DMS 273 (cell line): Measurements from ENCODE around the gene CCDC92.
"Not testable (repeated sequence)": the region's sequence is repeated elsewhere in the genome, so short reads cannot be mapped to it uniquely, and the experiment has no call there.

ENCODE experiments used
- DNase-seq: peaks from one replicate; lab custom pipeline; 2025; ENCODE audit not compliant: unreplicated experiment; lab: John Stamatoyannopoulos, UW

The CCDC92 gene

DNA sequence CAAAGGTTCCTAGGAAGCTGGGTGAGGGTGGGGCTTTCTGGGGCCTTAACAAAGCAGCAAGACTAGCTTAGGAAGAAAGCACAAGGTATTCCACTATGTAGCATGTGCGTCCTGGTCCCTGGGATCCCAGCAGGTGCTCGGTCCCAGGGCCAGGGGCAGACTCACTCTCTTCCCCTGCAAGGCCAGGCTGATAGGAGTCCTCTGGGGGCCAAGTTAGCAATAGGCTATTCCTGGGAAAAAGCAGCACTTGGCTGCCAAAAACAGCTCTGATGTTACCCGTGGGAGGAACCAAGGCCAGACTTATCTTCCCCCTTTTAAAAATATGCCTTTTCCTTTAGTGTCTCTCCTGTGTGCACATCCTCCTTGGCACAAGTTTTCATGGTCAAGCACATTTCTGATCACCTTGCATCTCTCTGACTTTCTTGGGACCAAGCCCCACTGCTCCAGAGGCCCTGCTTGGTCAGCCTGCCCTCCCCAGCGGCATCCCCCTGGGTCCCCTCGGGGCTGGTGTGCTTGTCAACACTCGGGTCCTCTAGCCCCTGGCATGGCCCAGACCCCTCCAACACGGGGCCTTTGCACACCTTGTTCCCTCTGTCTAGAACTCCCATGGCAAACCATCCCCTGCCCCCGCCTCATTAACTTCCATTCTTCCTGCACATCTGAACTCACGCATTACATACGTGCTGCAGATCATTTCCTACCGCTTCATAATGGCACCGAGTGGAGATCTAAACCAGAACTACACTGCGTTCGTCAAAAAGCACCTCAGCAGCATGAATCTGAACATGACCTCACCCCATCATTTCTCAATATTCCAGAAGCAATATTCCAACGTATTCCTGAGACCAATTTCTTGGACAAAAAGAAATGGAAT lies 21.9 kb downstream of the CCDC92 start:
- DNase-seq = no peak

DNA sequence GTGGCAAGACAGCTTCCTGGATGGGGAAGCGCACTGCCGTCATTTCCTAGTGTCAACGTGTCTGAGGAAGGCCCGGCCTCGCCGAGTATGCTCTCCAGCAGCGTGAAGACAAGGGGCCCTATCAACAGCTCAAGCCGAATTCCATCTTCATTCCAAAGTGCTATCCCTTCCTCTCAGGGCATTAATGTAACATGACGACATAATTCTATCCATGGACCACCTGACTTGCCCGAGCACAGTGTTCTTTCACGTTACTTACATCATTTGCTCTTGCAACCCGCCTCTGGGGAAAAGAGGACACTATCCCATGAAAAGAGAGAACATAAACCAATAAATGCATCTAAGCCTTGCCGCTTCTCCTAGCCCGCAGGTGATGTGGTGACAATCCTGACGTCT lies 22.9 kb downstream of the CCDC92 start:
- no peak for DNase-seq

DNA sequence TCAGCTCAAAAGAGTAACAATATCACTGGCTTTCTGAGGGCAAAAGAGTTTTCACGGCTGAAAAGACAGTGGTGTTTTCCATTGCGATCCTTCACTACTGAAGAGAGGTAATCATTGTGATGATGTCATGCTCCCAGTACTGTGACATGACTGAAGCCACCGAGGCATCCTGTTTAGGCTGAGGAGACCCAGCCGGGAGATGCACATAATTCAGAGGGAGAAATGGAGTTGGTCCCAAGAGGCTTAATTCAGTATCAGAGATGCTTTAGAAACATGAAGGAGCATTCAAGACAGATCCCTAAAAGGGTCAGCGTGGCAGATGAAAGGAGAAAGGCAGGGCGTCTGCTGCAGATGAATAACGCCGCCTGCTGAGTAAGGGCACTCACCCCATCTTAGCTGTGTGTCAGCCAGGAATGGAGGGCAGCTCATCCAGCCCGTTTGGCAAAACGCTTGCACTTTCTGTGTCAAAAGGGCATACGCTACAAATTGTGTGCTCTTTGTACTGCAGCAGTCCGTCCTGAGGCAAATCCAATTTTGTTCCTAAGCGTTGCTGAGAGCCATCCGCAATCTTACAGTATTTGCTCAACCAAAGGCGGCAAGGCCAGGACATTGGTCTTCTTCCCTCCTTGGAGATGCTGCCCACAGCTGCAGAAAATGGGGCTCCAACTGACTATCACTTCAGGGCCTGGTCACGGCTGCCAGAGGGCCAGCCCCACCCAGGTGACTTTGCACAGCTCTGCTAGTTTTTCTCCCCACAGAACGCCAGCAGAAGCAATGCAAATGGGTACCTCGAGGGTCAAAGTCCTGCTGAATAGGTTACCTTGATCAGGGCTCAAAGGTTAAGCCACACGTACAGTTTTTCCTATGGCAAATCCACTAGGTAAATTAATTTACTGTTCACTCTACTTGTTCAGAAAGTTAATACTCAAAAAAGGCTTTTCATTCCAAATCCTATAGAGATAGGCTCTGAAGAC lies 23.5 kb downstream of the CCDC92 start:
- peak; percentile 56 for DNase-seq

DNA sequence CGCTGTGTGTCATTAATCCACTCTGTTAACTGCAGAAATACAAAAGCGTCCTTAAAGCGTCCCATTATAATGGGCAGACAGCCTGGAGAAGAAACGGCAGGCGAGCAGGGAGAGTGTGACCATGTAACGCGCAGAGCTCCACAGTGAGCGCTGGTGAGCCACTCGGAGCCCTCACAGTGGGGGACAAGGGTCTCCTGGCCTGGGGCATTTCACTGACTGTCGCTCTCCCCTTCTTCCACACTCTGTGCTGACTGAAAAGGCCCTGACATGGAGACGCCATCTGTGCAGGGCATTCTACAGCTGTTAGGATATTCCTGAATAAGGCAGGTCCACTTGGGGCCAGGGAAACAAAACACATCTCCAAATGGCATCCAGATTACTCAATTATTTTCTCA lies 24.2 kb downstream of the CCDC92 start:
- peak; percentile 66 for DNase-seq

DNA sequence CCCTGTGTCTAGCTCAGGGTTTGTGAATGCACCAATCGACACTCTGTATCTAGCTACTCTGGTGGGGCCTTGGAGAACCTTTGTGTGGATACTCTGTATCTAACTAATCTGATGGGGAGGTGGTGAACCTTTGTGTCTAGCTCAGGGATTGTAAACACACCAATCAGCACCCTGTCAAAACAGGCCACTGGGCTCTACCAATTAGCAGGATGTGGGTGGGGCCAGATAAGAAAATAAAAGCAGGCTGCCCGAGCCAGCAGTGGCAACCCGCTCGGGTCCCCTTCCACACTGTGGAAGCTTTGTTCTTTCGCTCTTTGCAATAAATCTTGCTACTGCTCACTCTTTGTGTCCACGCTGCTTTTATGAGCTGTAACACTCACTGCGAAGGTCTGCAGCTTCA lies 25.1 kb downstream of the CCDC92 start:
- not testable (repeated sequence) for DNase-seq

DNA sequence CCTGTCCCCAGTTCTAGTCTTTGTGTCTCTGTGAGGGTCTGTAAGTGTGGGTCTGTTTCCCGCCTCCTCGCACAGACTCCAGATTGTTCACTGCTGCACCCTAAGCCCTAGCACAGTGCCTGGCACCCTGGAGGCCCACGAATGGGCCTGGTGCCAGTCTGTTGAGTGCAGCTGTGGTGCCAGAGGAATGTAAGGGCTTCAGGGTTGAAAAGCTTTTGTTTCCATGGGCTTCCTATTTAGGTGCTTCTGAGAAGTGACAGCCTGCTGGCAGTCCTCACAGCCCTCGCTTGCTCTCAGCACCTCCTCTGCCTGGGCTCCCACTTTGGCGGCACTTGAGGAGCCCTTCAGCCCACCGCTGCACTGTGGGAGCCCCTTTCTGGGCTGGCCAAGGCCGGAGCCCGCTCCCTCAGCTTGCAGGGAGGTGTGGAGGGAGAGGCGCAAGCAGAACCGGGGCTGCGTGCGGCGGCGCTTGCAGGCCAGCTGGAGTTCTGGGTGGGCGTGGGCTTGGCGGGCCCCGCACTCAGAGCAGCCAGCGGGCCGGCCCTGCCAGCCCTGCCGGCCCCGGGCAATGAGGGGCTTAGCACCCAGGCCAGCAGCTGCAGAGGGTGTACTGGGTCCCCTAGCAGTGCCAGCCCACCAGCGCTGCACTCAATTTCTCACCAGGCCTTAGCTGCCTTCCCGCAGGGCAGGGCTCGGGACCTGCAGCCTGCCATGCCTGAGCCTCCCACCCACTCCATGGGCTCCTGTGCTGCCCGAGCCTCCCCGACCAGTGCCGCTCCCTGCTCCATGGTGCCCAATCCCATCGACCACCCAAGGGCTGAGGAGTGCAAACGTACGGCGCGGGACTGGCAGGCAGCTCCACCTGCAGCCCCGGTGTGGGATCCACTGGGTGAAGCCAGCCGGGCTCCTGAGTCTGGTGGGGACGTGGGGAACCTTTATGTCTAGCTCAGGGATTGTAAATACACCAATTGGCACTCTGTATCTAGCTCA lies 25.8 kb downstream of the CCDC92 start:
- DNase-seq = not testable (repeated sequence)

DNA sequence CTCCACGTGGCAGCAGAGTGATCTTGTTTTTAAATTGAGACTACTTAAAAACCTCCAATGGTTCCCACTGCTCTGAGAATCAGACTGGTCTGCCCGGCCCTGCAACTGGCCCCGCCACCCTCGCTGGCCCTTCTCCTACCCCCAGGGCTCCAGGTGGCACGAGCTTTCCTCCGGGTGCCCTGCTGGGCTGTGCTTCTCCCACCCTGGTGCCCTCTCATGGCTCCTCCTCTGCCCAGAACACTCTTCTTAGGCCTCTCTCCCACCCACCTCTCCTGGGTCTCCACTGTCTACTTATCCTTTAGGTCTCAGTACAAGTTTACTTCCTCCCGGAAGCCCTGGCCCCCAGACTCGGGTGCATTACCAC lies 26.5 kb downstream of the CCDC92 start:
- DNase-seq = no peak

DNA sequence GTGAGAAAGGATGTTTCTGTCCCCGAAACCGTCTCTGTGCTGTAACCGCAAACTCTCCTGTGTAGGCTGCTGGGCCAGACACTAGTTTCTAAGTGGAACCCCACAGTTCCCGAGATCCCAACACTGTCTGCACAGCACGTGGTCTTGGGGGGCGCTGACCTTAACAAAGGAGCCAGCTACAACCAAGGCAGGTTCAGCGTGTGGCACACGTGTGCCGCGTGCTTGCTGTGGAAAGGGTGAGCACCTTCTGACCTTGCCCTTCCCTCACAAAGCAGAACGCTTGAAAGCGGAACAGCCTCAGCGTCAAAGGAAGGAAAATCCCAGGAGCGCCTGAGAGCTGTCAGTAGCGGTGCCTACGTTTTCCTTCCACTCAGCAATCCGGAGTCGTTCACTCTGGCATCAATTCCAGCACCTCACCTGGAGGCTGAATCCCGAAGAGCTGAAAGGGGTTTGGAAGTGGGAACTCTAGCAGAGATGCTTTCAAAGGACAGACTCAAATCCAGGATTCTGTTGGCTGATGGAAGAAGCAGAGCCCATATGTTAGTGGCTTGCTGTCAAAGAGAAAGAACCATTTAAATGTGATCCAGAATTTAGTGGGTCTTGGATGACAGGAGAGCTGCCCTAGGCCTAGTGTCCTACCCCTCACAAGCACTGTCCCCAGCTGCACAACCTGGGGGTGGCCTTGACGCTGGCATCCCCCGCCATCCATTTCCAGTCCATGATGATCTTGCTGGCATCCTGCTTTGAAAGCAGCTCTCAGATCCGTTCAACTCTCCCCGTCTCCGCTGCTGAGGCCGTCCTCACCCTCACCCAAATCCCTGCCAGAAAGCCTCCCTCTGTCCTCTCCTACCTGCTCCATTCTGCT lies 27.1 kb downstream of the CCDC92 start:
- DNase-seq = no peak

DNA sequence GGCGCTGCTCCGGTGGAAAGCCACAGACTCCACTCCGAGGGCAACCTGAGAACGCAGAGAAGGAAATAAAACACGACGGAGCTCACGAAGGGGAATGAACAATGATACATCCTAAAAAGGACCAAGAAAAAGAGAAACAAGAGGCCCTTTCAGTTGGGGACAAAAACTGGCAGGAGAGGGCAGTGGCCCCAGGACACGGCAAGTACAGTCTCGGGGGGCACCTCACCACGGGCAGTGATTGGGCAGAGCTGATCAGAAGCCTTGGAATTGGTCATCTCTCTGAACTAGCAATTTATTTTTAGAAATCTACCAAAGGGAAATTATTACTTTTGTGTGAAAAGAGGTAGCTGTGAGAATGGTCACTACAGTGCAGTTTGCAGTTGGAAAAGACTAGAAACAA lies 27.9 kb downstream of the CCDC92 start:
- DNase-seq = no peak

DNA sequence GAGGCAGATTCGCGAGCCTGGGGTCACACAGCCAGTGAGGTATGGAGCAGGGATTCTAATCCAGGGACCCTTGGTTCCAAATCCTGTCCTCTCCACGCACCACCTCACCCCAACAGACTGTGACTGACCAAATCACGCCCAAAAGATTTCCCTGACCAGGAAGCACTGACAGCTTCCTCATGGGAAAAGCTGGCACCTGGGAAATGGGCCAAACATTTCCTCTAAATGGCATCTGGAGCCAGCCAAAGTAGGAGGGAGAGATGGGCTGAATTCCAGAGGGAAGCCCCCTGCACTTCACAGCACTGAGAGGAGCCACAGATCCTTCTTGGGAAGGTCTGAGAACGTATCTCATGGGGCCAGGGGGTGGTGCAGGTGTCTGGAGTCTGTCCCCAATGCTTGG lies 28.8 kb downstream of the CCDC92 start:
- DNase-seq = peak; percentile 45

DNA sequence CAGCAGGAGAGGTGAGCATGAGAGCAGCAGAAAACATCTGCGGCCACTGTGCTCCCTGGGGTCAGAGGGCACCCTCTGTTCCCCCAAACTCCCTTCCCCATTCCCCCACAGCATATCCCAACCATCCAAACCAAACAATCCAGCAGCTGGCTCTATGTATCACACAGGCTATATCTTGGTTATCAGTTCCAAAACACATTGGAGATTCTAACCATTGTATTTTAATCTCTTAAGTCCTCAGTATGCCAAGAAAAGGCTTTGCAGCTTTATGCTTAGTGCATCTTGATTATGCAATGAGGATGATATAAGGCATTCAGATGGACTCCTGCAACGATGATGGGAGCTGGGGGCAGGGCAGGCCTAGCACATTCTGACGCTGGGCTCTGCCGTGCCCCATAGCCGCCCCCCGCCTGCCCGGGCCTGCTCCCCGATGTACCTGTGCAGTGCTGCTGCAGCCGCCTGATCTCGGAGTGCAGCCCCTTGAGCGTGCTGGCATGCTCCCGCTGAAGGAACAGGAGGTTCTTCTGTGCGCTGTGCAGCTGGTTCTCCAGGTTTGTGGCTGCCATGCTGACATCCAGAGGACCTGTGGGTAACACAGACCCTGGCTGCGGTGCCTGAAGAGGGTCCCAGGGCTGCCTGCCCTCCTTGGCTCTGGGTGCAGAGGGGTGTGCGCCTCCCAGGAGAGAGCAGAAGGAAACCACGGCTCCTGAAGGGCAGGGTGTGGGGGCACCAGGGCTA lies 29.6 kb downstream of the CCDC92 start:
- no peak for DNase-seq

DNA sequence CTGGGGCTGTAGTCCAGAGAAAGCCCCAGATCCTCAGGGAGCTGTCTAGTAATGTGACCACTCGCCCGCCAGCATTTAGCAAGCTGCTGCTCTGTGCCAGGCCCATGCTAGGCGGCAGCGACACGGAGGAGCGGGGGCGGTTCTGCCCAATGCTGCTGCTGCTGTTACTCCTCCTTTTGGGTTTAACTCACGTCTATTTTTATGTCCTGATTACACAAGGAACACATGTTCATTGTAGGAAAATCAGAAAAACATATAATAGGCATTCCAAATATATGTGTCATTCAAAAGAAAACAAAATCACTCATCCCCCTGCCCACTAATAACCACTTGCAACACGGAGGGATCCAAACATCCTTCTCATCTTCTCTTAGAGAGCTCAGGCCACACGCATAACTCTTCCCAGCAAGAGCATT lies 30.4 kb downstream of the CCDC92 start:
- DNase-seq = no peak

DNA sequence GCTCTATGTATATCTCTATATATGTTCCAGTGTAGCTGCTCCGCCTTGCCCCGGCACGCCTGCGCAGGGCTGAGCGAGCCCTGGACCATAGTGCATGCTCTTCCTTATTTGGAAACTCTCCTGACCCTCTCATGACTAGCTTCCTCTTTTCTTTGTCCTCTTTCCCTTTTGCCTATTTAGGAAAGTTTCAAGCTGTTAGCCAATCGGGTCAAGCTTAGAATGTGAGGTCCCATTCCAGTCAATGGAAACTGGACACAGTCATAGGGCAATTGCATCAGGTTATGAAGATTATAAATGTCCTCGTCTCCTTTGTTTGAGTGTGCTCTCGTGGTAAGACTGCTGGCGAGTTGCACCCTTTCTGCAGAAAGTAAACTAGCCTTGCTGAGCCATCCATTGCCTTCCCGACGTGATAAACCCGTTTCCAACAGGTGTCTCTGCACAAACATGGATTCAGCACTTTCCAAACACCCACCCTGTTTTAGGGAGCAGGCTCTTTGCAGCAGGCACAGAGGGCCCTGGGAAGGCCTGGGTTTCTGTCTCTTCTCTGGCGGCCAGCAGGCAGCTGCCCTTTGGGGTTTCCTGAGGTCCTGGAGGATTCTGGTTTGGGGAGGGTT lies 30.9 kb downstream of the CCDC92 start:
- DNase-seq = no peak

DNA sequence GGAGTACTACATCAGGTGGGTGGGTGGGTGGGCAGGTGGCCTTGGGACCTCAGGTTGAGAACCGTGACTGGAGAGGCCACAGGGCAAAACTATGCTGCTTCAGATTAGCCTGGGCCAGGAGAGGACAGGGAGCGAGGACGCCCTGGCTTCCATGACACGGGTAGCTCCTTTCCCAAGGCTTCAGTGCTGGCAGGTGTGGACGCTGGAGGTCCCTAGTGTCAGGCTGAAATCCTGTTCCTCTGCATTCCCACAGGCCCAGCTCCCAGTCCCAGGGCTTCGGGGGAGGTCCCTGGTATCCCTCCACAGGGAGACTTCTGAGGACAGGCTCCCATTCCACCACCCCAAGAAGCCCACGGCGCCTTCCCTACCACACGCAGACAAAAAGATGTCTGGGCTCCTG lies 31.6 kb downstream of the CCDC92 start:
- DNase-seq = no peak

DNA sequence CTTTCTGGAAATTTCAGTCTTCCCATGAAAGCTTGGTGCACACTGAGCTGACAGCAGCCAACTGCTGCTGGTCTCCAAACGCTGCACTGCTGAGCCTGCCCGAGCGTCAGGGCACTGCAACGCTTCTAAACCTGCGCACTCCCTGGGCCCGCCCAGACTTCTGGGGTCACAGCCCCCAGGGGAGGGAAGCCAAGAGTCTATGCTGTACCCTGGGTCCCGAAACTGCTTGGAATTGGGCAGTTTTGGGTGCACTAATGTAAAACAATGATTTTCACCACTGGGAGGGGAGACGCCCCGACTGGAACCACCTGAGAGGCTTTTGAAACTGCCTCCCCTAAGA lies 32.0 kb downstream of the CCDC92 start:
- no peak for DNase-seq

DNA sequence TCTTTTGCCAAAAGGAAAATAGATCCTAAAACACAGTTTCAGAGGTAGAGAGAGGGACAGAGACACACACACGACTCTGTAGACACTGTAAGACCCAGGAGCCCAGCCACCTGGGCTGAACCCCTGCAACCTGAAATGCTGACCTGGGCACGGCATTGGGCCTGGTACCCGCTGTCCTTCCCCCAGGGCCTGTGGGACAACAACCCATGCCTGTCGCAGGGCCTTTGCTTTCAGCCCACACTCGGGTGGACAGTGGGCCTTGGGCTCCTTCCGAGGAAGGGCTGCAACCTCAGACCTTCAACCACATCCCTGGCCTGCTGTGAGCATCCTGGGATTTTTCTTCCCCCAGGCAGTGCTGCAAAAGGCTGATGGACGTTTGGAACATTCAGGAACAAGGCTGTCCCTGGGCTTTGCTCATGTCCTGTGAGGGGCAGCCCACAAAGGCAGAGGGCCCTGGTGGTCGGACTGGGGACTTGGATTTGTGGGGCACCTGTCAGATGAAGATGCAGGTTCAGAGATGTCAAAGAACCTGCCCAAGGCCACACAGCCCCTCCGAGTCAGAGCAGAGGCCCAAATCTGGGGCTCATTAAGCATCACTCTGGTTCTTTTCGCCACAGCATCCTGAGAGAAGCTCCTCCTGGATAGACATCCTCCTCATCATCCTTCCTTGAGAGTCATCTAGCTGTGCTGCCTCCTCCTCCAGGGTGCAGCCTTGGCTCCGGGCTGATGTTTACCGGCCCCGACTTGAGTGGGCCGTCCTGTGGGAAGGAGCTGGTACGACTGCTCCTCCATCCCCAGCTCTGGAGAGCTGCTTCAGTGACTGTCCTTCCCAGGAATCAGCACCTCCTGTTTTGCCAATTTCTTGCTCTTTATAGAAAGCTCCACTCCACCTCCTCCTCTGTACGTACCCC lies 32.7 kb downstream of the CCDC92 start:
- no peak for DNase-seq

DNA sequence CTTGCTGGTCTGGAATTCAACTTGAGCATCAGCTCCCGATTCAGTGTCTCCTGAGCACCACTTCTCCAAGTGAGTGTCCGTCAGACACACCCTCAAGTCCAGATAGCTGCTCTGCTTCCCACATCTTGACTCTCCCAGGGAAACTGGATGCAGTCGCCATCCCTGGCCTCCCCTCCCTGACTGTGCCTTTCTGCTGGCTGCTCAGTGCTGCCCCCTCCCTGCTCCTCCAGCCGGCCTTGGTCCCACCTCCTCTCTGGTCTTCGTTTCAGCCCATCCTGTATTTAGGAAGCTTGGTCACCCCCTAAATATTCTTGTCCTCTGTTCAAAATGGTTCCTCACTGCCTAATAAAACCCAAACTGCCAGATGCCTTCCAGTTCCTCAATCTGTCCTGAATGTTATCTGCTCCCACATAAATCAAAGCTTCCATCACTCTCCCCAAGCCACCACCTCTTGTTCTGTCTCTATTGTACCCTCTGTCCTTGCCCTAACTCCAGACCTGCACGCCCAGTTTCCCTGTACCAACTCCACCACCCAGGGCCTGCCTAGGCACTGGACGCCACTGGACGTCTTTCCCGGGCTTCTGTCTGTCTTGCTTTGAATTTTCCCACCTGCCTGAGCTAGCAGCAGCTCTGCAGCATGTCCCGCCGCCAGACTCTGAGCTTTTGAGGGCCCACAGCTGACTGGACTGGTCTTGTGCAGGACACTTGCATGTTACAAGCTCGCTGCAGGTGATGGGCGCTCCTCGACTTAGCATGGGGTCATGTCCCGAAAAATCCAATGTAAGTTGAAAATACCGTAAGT lies 33.8 kb downstream of the CCDC92 start:
- peak; percentile 6 for DNase-seq
